Heart left ventricle (tissue), 13 donors: Measurements from ENCODE around the gene TBX2.

Experiments
- POLR2A ChIP-seq, 2 donors: fragments of 450-650 bp; IDR thresholded peaks; one replicate each; pipeline ENCODE4 v1.6.1; 2017; ENCODE audit warnings: antibody characterized with exemption in 2 of 2, mild to moderate bottlenecking in 2 of 2, moderate library complexity in 2 of 2
- TF ChIP-seq, protein P1 (sequence below), 12 donors: fragments of 200-600 bp; sonication (generic) in 4 of 12; IDR thresholded peaks; one replicate each; pipeline versions ENCODE4 v1.5.0 to v1.8.0; 2018 to 2022; ENCODE audit warnings: antibody characterized with exemption in 12 of 12, mild to moderate bottlenecking in 5 of 12
- donor health status: ischemic (EF 13 %, LVEDD 7.1; RV severe dilation, severe dysfunction).
- donor health status: DM: no; HTN: yes; CAD: no.
- donor health status: DM: no; HTN: no; CAD: no.
- donor health status: ischemic (EF 25% LVEDD 6.9; RV normal size, moderate dysfunction).
- donor health status: ischemic (EF 25% LVEDD 5.7; RV mildly dilated, moderate dysfunction).
- donor health status: ischemic (EF 35%, LVEDD 5.7; RV mildly dilated, moderate dysfunction).
- donor health status: nonischemic (EF 11% LVEDD 7.7; RV severe dilation, severe dysfunction).
- donor health status: DM: yes; HTN: yes; CAD: no.
- donor health status: PGD.
- donor health status: ischemic (EF 29% LVEDD 5.4; RV normal size, mild dysfunction).
- donor health status: nonischemic (EF 23%, LVEDD 6.1; RV moderate dilation, normal function).

- TF ChIP-seq POLR2A (IDR thresholded peaks at IDR 0.05) = no peak
- TF ChIP-seq, protein P1, sequence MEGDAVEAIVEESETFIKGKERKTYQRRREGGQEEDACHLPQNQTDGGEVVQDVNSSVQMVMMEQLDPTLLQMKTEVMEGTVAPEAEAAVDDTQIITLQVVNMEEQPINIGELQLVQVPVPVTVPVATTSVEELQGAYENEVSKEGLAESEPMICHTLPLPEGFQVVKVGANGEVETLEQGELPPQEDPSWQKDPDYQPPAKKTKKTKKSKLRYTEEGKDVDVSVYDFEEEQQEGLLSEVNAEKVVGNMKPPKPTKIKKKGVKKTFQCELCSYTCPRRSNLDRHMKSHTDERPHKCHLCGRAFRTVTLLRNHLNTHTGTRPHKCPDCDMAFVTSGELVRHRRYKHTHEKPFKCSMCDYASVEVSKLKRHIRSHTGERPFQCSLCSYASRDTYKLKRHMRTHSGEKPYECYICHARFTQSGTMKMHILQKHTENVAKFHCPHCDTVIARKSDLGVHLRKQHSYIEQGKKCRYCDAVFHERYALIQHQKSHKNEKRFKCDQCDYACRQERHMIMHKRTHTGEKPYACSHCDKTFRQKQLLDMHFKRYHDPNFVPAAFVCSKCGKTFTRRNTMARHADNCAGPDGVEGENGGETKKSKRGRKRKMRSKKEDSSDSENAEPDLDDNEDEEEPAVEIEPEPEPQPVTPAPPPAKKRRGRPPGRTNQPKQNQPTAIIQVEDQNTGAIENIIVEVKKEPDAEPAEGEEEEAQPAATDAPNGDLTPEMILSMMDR (IDR thresholded peaks at IDR 0.05) = no peak
Measured at GRCh38 chr17:61440697-61441096, 41.1 kb downstream of the TBX2 start.
